Sigmoid colon (tissue), 7 donors: Measurements from ENCODE around the gene CLDN7. TPM values are rescaled to one million over a fixed set of nuclear protein-coding genes. Genes with fewer than 3 reads are reported as not detected.

Experiments
- DNase-seq: peaks from one replicate; pipeline ENCODE4 v3.0.0-alpha.2; 2019
- H3K27ac ChIP-seq, 4 donors: fragments of 200-600 bp; sonication (generic); one replicate each; pipeline ENCODE4 v1.5.1; 2016 to 2019; ENCODE audit warnings: mild to moderate bottlenecking in 1 of 4
- H3K27me3 ChIP-seq, 3 donors: fragments of 200-600 bp; sonication (generic); one replicate each; pipeline ENCODE4 v1.5.1; 2019; ENCODE audit warnings: mild to moderate bottlenecking in 1 of 3
- H3K36me3 ChIP-seq, 4 donors: fragments of 200-600 bp; sonication (generic); one replicate each; pipeline ENCODE4 v1.5.1; 2016 to 2019
- H3K4me1 ChIP-seq, 4 donors: fragments of 200-600 bp; sonication (generic); one replicate each; pipeline ENCODE4 v1.5.1; 2017 to 2019
- H3K4me3 ChIP-seq, 4 donors: fragments of 200-600 bp; sonication (generic); one replicate each; pipeline ENCODE4 v1.5.1; 2017 to 2019; ENCODE audit warnings: mild to moderate bottlenecking in 2 of 4, moderate library complexity in 1 of 4
- H3K9me3 ChIP-seq, 4 donors: fragments of 200-600 bp in 3 of 4; sonication (generic) in 3 of 4; one replicate each; pipeline versions ENCODE4 v1.5.1 to v1.6.1; 2013 to 2019
- CTCF ChIP-seq, 4 experiments: fragments of 450-650 bp in 3 of 4; fragments of 200-600 bp in 1 of 4; IDR thresholded peaks; one replicate each; pipeline ENCODE4 v1.5.1; 2016 to 2019; ENCODE audit warnings: antibody characterized with exemption in 4 of 4, mild to moderate bottlenecking in 3 of 4, moderate library complexity in 2 of 4
- EP300 ChIP-seq, 4 donors: sonication (generic); formaldehyde crosslinking; IDR thresholded peaks; one replicate each; pipeline ENCODE4 v1.6.1; 2017; ENCODE audit warnings: antibody characterized with exemption in 4 of 4
- POLR2A ChIP-seq, 2 donors: fragments of 450-650 bp; IDR thresholded peaks; one replicate each; pipeline ENCODE4 v1.6.1; 2016; ENCODE audit warnings: antibody characterized with exemption in 2 of 2, mild to moderate bottlenecking in 2 of 2, moderate library complexity in 2 of 2
- POLR2AphosphoS5 ChIP-seq, 4 donors: sonication (generic); formaldehyde crosslinking; IDR thresholded peaks; one replicate each; pipeline ENCODE4 v1.6.1; 2017; ENCODE audit warnings: antibody characterized with exemption in 4 of 4
- WGBS, 2 donors: extraction: QIAGEN DNeasy Blood & Tissue Kit; methylation state at CpG; one replicate each; pipeline ENCODE4 v1.1.7; 2013; 5-methylcytosine and 5-hydroxymethylcytosine counted together
- intact Hi-C: fragments of 100-400 bp; cut with DNase I; formaldehyde crosslinking; loops from one replicate; pipeline ENCODE4 v1.15.1; 2023
- polyA plus RNA-seq, 3 donors: library from polyadenylated mRNA; stranded (reverse); fragments of 200-250 nt; gene quantifications; one replicate each; pipeline ENCODE4 v1.2.3, GENCODE V29; 2013
- total RNA-seq, 4 donors: library from RNA; depleted of rRNA; stranded (reverse); fragments of >200 nt; gene quantifications; one replicate each; pipeline ENCODE4 v1.1.0, GENCODE V29; 2016
- donor health status: healthy with polysubstance abuse.
- donor health status: Bipolar disorder and iron deficiency.
- donor health status: healthy.

Gene CLDN7
- total and polyA plus RNA-seq, 7 donors, result 1.1 to 963 (median 91.7) TPM; not detected in 1

- intact Hi-C loops, result loop anchor here (1.0 to 5.0 kb wide), 4 partner anchors 21 to 264 kb away; partner anchors contain the start of genes GABARAP, NEURL4, POLR2A and SLC35G6
- Histone ChIP-seq H3K4me3 (peak overlapping the region; percentile 66 to 100 (median 96)), H3K27me3 (no peaks in the 10 kb centered on the region), H3K9me3 (no peaks in the 10 kb centered on the region), H3K36me3 (peaks cover 28 to 36% (median 30%) of the 10 kb centered on the region in 4 donors), H3K27ac (peak overlapping the region; percentile 99 to 100 (median 100)), H3K4me1 (peaks cover 0 to 40% (median 31%) of the 10 kb centered on the region in 4 donors)
- DNase-seq, result no peak
- TF ChIP-seq CTCF (IDR thresholded peaks at IDR 0.05) (no peak), POLR2A (IDR thresholded peaks at IDR 0.05) (no peak), POLR2AphosphoS5 (IDR thresholded peaks at IDR 0.05) (no peak), EP300 (IDR thresholded peaks at IDR 0.05) (no peak)
- 1% methylated on average over 104 of the region's 104 CpGs for WGBS, 2 donors
Observed at GRCh38 chr17:7307686-7308624, 45.7 kb upstream of the CLDN7 start.

DNA sequence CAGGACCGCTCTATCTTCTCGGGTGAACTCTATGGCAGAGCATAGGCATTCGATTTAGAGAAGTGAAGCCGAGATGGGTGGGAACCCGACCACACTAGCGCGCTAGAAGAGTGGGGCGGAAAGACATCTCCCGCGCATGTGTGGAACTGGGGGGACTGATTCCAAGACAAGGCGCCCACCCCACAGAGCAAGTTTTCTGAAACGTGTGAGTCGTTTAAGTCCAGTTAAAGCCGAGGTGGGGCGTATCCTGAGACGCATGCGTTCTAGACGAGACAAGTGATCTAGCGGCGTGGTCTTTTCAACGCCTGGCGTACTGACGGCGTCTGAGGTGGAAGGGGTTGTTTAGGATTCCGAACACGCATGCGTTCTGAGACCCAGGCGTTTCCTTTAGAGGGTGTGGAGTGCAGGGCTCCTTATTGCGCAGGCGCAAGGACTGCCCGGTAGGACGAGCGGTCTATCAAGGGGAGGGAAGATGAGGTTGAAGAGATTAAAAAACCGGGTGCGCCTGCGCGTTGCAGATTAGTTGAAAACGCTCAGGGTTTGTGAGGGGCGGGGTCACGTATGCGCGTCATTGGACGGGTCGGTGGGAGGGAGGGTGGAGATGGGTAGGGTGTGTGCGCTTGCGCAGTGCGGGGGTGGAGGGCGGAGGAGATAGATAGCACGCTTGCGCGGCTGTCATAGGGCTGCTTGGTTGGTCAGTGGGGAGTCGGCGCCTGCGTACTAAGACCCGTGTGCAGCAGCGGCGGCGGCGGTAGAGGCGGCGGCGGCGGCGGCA is 44.8 kb upstream of the CLDN7 start, which contains the start of gene EIF5A:
EIF5A (plus strand) TSS at position 718 of the 775 bp plus-strand sequence. CDS start 2,008 bp downstream, outside the sequence.
- H3K36me3 ChIP-seq, result peaks cover 20 to 28% (median 22%) of the 10 kb centered on the region in 4 donors
- peaks cover 0 to 33% (median 27%) of the 10 kb centered on the region in 4 donors for H3K4me1 ChIP-seq
- H3K27me3 ChIP-seq, result no peaks in the 10 kb centered on the region
- H3K4me3 ChIP-seq, result peak within 1 kb of the TSS; percentile 66 to 100 (median 96)
- peak within 1 kb of the TSS; percentile 99 to 100 (median 100) for H3K27ac ChIP-seq
- intact Hi-C loops, result loop anchor here (1.0 to 5.0 kb wide), 4 partner anchors 22 to 265 kb away; partner anchors contain the start of genes GABARAP, NEURL4, POLR2A and SLC35G6
- H3K9me3 ChIP-seq, result no peaks in the 10 kb centered on the region
- WGBS, 2 donors, result 0% methylated on average over 64 of the region's 64 CpGs
- TF ChIP-seq CTCF (IDR thresholded peaks at IDR 0.05) (no peak), POLR2A (IDR thresholded peaks at IDR 0.05) (peak; percentile 86 to 94), EP300 (IDR thresholded peaks at IDR 0.05) (peak in 1 of 4 donors; percentile 48), POLR2AphosphoS5 (IDR thresholded peaks at IDR 0.05) (peak; percentile 93 to 96 (median 95))
- peak; percentile 100 for DNase-seq

DNA sequence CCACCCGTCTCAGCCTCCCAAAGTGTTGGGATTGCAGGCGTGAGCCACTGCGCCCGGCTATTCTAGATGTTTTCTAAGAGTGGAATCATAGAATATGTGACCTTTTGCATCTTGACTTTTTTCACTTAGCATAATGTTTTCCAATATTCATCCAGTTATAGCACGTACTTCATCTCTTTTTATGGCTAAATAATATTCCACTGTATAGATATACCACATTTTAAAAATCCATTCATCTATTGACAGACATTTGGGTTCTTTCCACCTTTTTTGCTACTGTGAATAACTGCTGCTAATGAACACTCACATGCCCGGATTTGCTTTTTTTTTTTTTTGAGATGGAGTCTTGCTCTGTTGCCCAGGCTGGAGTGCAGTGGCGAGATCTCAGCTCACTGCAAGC is 41.9 kb upstream of the CLDN7 start:
- intact Hi-C loops, result loop anchor here (5.0 kb wide), 1 partner anchor 42 kb away; the partner anchor contains the start of gene CLDN7
- 97% methylated on average over 7 of the region's 7 CpGs for WGBS, 2 donors
- H3K4me3 ChIP-seq, result no peak overlapping the region
- H3K27ac ChIP-seq, result no peak overlapping the region
- H3K36me3 ChIP-seq, result no peaks in the 10 kb centered on the region
- H3K27me3 ChIP-seq, result no peaks in the 10 kb centered on the region
- peaks cover 0 to 18% (median 9%) of the 10 kb centered on the region in 4 donors for H3K4me1 ChIP-seq
- H3K9me3 ChIP-seq, result no peaks in the 10 kb centered on the region
- TF ChIP-seq POLR2A (IDR thresholded peaks at IDR 0.05), result no peak
- no peak for TF ChIP-seq EP300 (IDR thresholded peaks at IDR 0.05)
- no peak for TF ChIP-seq POLR2AphosphoS5 (IDR thresholded peaks at IDR 0.05)
- TF ChIP-seq CTCF (IDR thresholded peaks at IDR 0.05), result no peak
- no peak for DNase-seq

DNA sequence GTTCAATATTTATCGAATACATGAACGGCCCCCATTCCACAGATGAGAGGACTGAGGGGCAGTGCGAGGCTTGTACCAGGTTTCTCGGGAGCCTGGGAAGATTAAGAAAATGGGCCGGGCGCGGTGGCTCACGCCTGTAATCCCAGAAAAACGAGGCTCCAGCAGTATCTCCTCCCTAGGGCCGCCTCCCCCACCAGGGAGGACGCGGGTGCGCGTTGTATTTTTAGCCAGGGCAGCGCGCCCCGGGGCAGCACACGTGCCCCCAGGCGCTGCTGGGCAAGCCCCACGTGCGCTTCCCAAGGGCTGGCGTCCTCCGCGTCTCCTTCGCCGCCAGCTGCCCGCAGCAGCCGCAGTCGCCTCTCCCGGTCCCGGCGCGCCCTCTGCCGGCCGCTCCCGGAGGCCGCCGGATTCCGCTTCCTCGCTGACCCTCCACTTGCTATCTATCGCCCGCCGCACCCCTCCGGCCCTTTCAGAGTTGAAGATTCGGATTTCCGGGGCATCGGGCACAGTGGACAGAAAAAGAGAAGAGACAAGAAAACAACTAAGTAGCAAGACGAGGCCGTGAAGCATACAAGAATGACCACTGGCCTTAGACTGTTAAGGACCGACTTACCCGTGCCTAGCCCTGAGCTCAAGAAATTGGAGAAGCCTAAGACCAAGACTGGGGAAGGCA is 34.0 kb upstream of the CLDN7 start:
- Histone ChIP-seq H3K36me3 (no peaks in the 10 kb centered on the region), H3K27ac (peak overlapping the region; percentile 76 to 83 (median 79)), H3K9me3 (no peaks in the 10 kb centered on the region), H3K4me3 (peak overlapping the region in 2 of 4 donors; percentile 14 to 25), H3K27me3 (peaks cover 11 to 37% (median 18%) of the 10 kb centered on the region in 3 donors), H3K4me1 (peaks cover 0 to 55% (median 54%) of the 10 kb centered on the region in 4 donors)
- 5 to 6% methylated on average over 51 of the region's 51 CpGs for WGBS, 2 donors
- intact Hi-C loops, result loop anchor here (1.0 to 2.0 kb wide), 2 partner anchors 16 to 46 kb away; partner anchors contain the start of gene CTDNEP1
- peak; percentile 94 for DNase-seq
- TF ChIP-seq POLR2A (IDR thresholded peaks at IDR 0.05), result no peak
- peak; percentile 42 to 87 (median 59) for TF ChIP-seq POLR2AphosphoS5 (IDR thresholded peaks at IDR 0.05)
- TF ChIP-seq CTCF (IDR thresholded peaks at IDR 0.05), result peak; percentile 93 to 96 (median 94)
- peak in 2 of 4 donors; percentile 78 to 92 for TF ChIP-seq EP300 (IDR thresholded peaks at IDR 0.05)
